Dedifferentiated amniotic fluid mesenchymal stem cell (primary cell): Measurements from ENCODE around the gene MYBPC3.

Source experiments
- DNase-seq: peaks from one replicate; pipeline ENCODE4 v3.0.0-alpha.2; 2016; ENCODE audit errors: extremely low spot score

Gene MYBPC3

DNA sequence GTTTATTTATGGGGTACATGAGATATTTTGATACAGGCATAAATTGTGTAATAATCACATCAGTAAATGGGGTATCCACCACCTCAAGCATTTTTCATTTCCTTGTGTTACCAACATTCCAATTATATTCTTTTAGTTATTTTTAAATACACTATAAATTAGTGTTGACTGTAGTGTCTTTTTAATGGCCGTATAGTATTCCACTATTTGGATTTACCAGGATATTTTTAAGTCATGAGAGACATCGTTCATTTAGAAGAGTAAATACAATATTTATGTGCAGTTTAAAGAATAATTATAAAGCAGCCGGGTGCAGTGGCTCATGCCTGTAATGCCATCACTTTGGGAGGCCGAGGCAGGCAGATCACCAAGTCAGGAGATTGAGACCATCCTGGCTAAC lies 32.0 kb upstream of the MYBPC3 start:
- DNase-seq, result no peak

DNA sequence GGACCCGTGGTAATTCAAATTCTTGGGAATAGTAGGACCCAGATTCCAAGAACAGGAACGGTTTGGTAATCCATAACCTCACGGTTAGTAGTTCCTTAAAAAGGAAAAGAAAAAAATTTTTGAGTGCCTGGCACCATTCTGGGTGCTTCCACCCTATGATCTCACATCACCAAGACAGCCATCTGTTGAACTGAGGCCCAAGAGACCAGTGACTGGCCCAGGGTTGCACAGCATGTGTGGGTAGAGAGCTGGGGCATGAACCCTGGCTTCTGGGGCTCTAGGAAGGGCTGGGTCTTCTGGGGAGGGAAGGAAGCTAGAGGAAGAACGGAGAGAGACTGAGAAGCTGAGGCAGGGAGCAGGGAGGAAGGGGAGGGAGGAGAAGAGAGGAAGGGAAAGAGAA lies 30.6 kb upstream of the MYBPC3 start:
- DNase-seq, result no peak

DNA sequence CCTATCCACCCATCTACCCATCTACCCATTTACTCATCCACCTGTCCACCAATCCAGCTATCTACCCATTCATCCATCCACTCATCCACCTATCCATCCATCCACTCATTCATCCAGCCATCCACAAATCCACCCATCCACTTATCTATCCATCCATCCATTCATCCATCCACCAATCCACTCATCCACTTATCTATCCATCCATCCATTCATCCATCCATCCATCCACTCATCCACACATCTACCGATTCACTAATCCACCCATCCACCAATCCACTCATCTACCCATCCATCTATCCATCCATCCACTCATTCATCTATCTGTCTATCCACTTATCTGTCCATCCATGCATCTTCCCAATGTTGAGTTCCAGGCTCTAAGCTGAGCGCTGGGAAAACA lies 27.6 kb upstream of the MYBPC3 start:
- no peak for DNase-seq

DNA sequence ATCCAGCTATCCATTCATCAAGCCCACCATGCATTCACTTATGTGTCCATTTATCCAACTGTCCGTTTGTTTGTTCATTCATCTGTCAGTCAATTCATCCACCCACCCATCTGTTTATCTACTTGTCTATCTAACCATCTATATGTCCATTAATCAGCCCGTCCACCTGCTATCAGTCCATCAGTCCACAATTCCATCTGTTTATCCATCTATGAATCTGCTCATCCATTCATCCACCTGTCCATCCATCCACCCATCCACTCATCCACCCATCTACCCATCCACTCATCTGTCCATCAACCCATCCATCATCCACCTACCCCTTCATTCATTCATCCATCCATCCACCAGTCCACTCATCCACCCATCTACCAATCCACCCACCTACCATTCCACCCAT lies 26.8 kb upstream of the MYBPC3 start:
- DNase-seq, result no peak

DNA sequence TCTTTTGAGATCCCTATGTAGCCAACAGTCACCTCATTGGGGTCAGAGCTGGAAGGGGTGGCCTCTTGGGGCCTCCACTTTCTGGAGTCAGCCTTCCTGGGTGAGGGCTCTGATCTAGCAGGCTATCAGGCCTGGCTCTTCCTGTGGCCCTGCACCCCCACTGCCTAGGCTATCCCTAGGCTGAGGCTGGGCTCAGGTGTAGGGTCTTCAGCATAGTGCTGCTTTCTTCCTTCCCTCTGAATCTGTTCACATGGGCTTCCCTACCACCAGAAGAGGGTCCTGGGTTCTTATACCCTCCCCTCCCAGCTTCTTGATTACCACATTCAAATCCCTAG lies 26.3 kb upstream of the MYBPC3 start:
- no peak for DNase-seq

DNA sequence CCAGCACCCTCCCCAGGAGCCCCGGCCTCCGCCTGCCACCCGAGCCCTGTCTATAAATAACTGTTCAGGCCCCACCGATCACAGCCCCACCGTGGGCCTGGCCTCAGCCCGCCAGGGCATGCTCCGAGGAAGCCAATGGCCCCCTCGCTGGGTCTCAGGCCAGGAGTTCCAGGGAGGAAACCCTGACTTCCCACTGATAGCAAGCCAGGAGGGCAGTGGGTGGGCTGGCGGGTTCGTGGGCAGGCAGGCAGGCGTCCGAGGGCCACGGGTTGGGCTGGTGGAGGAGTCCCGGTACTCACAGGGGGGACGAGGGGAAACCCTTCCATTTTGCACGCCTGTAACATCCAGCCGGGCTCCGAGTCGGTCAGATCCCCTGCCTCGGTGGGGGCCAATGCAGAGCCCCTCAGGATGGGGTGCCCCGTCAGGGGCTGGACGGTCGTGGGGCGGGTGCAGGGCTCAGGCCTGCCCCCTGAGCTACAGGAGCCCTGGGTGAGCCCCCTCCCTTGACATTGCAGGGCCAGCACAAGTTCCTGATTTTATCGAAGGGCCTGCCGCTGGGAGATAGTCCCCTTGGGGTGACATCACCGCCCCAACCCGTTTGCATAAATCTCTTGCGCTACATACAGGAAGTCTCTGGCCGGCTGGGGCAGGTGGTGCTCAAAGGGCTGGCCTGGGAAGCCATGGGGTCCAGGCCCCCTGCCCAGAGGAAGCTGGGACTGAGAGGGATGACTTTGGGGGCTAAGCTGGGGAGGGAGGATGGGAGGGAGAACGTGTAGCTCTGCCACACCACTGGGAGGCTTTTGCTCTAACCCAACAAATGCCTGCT lies 25.7 kb upstream of the MYBPC3 start, which contains the start of gene SPI1:
Gene SPI1 (minus strand): TSS at position 538 of the 826 bp plus-strand sequence. CDS start 194 bp downstream, at position 344.
- no peak for DNase-seq

DNA sequence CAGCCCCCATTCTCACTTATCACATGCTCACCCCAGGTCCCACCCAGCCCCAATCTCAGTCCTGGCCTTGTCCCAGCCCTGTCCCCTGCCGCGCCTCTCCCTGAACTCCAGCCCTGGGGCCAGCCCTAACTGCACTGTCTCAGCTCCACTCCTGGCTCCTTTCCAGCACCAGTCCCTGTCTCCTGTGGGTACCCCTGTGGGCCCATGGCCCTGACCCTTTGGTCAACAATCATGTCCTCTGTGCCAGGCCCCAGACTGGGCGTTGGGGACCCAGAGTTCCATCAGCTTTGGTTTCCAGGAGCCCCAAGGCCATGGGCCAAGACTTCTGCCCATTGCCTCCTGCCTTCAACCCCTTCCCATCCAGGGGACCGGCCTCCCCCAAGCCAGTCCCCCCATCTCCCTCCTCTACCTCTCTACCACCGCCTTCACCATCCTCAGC lies 25.1 kb upstream of the MYBPC3 start:
- no peak for DNase-seq

DNA sequence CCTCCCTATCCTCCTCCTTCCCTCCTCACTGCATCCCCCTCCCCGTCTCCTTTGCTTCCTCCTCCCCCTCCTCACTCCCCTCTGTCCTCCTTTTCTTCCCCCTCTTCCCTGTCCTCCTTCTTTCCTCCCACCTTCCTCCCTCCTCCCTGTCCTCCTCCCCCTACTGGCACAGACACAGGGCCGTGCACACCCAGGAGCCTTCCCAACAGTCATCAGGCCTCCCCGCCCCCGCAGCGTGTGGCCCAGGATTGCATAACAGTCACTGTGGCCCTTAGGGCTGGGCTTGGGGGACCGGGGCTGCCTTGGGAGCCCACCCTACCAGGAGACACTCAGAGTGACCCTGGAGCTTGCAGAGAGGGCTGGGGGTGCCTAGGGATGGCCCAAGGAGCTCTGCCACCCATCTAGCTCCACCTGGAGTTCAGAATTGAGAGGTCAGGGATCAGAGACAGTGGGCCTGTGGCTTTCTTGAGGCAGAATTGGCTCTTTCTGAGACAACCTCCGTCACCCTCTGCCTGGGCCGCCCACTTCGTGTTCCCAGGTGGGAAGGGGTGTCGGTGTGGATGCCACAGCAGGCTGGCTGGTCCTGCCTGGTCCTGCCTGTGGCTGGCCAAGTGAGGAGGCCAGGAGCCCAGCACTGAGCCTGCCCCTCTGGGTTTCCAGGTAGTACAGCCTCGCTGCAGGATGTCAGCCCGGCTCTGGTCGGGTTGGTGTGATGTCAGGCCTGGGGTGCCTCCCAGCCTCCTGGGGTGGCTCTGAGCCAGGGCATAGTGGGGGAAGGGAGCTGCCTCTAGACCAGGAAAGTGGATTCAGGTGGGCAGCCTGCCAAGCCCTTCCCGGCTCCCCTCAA lies 24.2 kb upstream of the MYBPC3 start:
- no peak for DNase-seq

DNA sequence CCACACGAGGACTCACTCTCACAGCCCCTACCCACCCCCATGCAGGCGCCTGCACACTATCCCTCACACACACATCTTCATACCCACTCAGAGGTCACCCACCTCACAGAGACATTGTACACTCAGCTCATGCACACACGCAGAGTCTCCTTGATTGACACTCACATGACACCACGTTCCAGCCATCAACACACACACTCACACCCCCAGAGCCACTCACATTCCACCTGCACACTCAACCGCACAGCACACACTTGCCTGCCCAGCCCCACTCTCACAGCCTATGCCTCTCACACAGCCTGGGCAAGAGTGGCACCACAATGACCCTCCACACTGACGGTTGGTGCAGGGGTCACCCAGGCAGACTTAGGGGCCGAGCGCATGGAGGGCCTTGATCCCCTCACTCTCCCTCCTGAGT lies 23.6 kb upstream of the MYBPC3 start:
- DNase-seq, result no peak

DNA sequence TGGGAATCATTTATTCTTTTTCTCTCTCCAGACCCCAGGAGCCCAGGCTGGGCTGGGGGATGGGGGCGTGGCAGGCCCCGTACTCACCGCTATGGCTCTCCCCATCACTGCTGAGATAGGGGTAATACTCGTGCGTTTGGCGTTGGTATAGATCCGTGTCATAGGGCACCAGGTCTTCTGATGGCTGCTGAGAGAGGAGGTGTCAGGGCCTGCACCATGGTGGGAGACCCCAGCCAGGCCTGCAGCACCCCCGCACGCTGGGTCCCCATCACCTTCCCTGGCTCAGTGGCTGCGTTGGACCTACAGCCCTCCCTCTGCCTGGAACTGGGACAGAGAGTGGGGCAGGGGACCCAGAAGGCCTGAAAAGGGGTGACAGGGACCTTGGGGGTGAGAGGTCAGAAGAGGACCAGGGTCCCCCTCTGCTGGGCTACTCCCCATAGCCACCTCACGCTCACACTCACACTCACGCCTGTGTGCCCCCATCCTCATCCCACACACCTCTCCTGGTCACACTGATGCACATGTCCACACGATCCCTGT lies 23.1 kb upstream of the MYBPC3 start:
- DNase-seq, result no peak

DNA sequence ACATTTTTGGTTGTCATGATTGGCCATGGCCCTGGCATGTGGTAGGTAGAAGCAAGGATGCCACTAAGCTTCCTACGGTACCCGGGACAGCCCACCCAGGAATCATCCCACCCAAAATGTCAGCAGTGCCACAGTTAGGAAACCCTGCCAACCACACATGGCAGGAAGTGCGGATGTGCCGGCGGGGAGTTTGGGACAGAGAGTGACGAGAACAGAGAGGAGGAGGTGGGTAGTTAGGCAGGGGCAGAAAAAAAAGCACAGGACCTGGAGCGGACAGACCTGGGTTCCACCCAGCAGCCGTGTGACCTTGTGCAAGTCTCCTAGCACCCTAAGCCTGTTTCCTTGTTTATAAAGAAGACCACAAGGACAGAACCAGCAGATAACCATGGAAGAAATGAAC lies 22.5 kb upstream of the MYBPC3 start:
- DNase-seq, result no peak

DNA sequence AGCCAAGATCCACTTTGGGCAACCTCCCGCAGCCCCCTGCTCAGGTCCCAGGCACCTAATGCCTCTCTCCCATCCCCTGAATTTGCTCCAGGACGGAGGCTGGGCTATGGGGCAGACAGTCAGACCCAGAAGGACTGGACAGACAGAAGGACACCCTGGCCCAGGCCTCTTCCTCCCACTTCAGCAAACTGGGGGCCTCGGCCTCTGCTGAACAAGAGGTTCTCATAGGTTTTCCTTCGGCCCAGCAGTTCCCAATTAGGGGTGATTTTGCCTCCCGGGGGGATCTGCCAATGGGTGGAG lies 22.2 kb upstream of the MYBPC3 start:
- no peak for DNase-seq

DNA sequence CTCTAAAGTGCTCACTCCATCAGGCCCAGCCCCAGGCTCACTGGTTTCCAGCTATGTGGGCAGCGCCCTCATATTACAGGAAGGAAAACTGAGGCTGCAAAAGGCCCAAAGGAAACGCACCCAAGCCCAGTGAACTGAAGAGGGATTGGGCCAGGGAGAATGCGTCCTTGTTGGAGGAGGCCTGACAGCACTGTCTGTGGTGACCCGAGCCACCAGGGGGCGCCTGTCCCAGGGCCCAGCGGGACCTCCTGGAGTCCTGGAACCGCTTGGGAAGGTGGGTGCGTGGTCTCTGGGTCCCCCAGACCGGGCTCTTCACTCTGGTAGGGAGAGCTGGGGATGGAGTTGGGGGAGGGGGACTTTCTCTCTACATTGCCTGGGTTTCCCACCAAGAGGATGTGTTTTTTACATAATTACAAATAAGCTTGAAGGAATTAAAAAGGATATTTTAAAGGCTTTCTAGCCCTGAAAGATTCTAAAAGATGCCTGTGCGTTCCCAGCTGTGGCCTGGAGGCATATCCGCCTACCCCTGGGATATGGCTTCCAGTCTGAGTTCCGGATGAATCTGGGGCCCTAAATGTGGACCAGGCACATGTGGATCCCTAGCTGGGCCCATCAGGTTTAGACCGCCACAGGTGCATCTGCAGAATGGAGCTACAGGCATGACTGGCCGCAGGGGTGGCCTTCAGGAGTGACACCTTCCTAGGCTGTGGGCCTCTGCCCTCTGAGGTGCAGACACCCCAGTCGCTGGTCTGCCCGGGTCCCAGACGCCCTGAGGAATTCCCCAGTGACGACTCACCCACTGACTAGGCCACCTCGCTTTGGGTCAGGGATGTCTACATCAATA lies 21.6 kb upstream of the MYBPC3 start:
- DNase-seq, result peak; percentile 52

DNA sequence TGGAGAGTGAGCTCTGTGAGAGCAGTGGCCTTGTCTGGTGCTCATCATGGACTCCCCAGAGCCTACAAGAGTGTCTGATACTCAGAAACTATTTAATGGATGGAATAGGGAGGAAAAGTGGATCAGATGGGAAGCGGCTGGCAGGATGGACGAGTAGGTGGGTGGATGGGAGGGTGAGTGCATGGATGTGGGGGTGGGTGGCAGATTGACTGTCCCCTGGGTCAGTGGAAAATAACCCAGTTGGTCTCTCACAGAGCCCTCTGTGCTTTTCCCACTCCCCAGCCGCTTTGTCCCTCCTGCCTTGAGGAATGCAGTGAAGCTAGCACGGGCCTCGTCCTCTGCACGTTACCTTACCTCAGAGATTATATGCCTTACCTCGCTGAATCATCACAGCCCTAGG lies 19.9 kb upstream of the MYBPC3 start:
- no peak for DNase-seq

DNA sequence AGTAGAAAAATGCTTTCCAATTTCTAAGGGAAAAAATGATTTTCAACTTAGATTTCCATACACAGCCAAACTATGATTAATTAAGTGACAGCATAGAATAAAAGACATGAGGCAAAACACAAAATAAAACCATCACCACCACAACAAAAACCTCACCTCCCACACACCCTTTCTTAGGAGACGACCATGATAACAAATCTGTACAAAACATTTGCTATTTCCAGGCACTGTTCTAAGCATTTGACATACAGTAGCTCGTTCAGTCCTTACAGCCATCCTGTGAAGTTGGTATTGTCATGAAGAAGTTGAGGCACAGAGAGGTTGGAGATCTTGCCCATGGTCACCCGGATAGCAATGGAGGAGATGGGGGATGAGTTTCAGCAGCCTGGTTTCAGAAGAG lies 17.2 kb upstream of the MYBPC3 start:
- DNase-seq, result no peak

DNA sequence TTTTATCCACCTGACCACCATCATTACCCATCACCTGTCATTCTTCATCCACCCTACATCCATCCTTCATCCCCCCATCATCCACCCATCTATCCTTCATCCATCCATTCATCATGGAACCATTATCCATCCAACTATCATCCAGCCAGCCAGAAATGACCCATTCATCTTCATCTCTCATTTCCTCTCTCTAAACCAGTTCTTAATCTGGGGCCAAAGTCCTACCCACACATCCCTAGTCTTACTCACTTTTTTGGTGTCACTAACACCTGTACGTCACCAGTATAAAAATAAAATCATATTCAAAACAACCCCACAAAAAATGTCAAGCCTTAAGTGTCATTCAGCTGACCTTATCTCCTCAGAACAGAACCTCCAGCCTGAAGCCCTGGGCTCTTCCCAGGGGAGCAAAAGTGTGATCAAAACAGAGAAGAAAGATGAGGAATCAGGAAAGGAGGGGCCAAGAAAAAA lies 13.6 kb upstream of the MYBPC3 start:
- no peak for DNase-seq

DNA sequence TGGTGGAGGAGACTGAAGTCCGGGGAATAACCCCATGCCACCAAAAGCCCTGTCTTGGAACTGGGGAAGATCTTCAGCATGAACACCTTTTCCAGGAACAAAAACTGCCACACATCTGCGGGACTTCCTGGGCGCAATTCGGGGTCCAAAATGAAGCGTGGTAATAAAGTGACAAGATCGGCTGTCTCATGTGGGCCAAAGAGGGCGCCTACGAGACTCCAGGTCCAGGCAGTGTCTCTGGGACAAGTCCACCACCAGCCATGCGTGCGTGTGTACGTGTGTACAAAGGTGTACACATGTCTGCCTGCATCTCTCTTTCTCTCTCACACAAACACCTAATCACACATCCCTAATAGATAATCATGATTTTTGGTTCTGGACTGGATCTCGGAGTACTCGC lies 8.9 kb upstream of the MYBPC3 start:
- DNase-seq, result no peak

DNA sequence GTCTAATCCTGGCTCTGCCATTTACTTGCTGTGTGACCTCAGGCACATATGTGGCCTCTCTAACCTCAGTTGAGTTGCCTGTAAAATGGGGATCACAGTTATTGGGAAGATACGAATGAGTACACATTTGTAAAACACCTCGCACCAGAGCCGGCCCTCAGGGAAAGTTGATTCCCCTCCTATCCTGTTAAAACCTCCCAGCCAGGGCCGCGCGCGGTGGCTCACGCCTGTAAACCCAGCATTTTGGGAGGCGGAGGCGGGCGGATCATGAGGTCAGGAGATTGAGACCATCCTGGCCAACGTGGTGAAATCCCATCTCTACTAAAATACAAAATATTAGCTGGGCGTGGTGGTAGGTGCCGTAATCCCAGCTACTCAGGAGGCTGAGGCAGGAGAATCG lies 7.8 kb upstream of the MYBPC3 start:
- no peak for DNase-seq

DNA sequence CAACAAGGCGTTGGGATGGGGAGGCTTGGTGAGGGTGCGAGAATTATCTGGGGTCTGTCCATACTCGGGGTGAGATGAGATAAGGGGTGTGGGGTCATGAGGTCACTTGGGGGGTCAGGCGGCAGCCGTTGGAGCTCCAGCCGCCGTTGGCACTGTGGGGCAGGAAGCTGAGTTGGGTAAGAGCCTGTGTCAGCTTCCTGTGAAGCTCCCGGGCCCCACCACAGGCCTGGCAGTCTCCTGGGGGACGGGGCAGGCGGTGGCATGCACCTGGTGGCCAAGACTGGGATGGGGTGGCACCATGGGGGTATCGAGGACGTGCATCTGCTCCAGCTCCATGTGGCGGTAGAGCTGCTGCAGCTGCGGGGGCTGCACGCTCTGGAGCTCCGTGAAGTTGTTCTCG lies 7.1 kb upstream of the MYBPC3 start:
- DNase-seq, result no peak

DNA sequence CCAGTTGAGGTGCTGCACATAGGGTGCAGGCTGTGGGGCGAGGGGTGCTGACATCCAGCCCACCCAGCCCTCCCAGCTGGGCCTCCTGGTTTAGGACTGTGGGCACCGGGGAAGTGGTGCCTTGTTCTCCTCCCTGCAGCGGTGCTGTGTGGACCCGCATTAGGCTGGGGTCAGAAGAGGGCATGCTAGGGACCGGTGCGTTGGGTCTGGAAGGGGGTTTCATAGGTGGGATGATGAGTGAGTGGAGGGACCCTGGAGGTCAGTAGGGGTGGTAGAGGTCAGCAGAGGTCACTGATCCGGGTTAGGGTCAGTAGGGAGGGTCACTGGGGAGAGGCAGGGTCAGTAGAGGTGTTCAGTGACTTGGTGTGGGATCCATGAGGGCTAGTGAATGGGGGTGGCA lies 6.7 kb upstream of the MYBPC3 start:
- no peak for DNase-seq

DNA sequence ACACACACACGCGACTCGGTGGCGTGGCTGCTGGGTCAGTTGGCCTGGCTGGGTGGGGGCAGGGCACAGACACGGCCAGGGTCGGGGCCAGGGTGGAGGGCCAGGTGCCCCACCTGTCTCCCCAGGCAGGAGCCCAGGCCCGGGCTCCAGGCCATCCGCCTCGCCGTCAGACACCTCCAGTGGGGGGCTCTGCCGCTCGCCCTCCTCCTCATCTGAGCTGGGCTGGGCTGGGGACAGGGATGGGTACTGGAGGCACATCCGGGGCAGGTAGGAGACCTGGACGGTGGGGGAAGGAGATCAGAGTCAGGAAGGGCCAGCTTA lies 6.2 kb upstream of the MYBPC3 start:
- DNase-seq, result no peak
